ENCODE results near the gene DHX35.

The DHX35 gene

GRCh38 chr20:38965264-38965663, 3.1 kb downstream of the DHX35 start:
- Histone ChIP-seq H3K27me3 (ENCODE audit: control insufficient read depth in 3 of 3, insufficient read depth in 3 of 3, low read depth in 1 of 3, low read length in 3 of 3) (no peaks in the 10 kb centered on the region), H3K18ac (ENCODE audit: low read length) (no peak overlapping the region), H3K4ac (ENCODE audit: low read length) (no peak overlapping the region), H2AK5ac (ENCODE audit: low read depth, low read length) (no peak overlapping the region), H3K4me2 (ENCODE audit: insufficient read depth, low read length, poor library complexity, severe bottlenecking) (no peak overlapping the region), H3K23ac (ENCODE audit: low read depth, low read length, poor library complexity) (no peak overlapping the region), H3K9ac (ENCODE audit: low read depth, low read length, poor library complexity) (no peak overlapping the region), H3K36me3 (replicated peaks in 1 of 2; ENCODE audit: control insufficient read depth in 2 of 2, insufficient read depth in 2 of 2, low read length in 2 of 2) (peaks cover 7 to 39% of the 10 kb centered on the region in 2 donors), H3K4me3 (ENCODE audit: low read length in 2 of 2) (no peak overlapping the region), H3K14ac (ENCODE audit: low read length) (no peak overlapping the region), H2BK15ac (ENCODE audit: low read length) (no peak overlapping the region), H3K79me1 (ENCODE audit: low read depth, low read length) (peaks cover 6% of the 10 kb centered on the region), H3K27ac (replicated peaks; ENCODE audit: low read length) (no peak overlapping the region), H2BK5ac (ENCODE audit: low read length) (no peak overlapping the region), H3K9me3 (replicated peaks in 1 of 2; ENCODE audit: control insufficient read depth in 2 of 2, insufficient read depth in 1 of 2, low read depth in 1 of 2, low read length in 2 of 2) (no peaks in the 10 kb centered on the region), H4K8ac (ENCODE audit: low read depth, low read length) (no peak overlapping the region), H3K4me1 (ENCODE audit: control insufficient read depth in 2 of 2, insufficient read depth in 1 of 2, low read depth in 1 of 2, low read length in 2 of 2) (peaks cover 3 to 6% of the 10 kb centered on the region in 2 donors), H2AFZ (ENCODE audit: low read length) (no peak overlapping the region), H2BK120ac (ENCODE audit: low read depth, low read length) (no peak overlapping the region), H2BK12ac (ENCODE audit: low read length) (no peak overlapping the region), H4K91ac (ENCODE audit: low read depth, low read length, poor library complexity) (no peak overlapping the region)
- no peak for DNase-seq (ENCODE audit: low spot score)

GRCh38 chr20:38968090-38968489, 5.9 kb downstream of the DHX35 start:
- Histone ChIP-seq H3K4ac (ENCODE audit: low read length) (no peak overlapping the region), H3K4me1 (ENCODE audit: control insufficient read depth in 2 of 2, insufficient read depth in 1 of 2, low read depth in 1 of 2, low read length in 2 of 2) (no peaks in the 10 kb centered on the region), H3K9me3 (replicated peaks in 1 of 2; ENCODE audit: control insufficient read depth in 2 of 2, insufficient read depth in 1 of 2, low read depth in 1 of 2, low read length in 2 of 2) (no peaks in the 10 kb centered on the region), H4K8ac (ENCODE audit: low read depth, low read length) (no peak overlapping the region), H3K4me3 (ENCODE audit: low read length in 2 of 2) (no peak overlapping the region), H3K23ac (ENCODE audit: low read depth, low read length, poor library complexity) (no peak overlapping the region), H3K4me2 (ENCODE audit: insufficient read depth, low read length, poor library complexity, severe bottlenecking) (no peak overlapping the region), H2AFZ (ENCODE audit: low read length) (no peak overlapping the region), H3K36me3 (replicated peaks in 1 of 2; ENCODE audit: control insufficient read depth in 2 of 2, insufficient read depth in 2 of 2, low read length in 2 of 2) (peaks cover 9 to 62% of the 10 kb centered on the region in 2 donors), H3K79me1 (ENCODE audit: low read depth, low read length) (peaks cover 4% of the 10 kb centered on the region), H2BK5ac (ENCODE audit: low read length) (no peak overlapping the region), H3K27ac (replicated peaks; ENCODE audit: low read length) (no peak overlapping the region), H2BK12ac (ENCODE audit: low read length) (no peak overlapping the region), H4K91ac (ENCODE audit: low read depth, low read length, poor library complexity) (no peak overlapping the region), H3K14ac (ENCODE audit: low read length) (no peak overlapping the region), H2BK120ac (ENCODE audit: low read depth, low read length) (no peak overlapping the region), H3K27me3 (ENCODE audit: control insufficient read depth in 3 of 3, insufficient read depth in 3 of 3, low read depth in 1 of 3, low read length in 3 of 3) (no peaks in the 10 kb centered on the region), H3K18ac (ENCODE audit: low read length) (no peak overlapping the region), H3K9ac (ENCODE audit: low read depth, low read length, poor library complexity) (no peak overlapping the region), H2AK5ac (ENCODE audit: low read depth, low read length) (no peak overlapping the region), H2BK15ac (ENCODE audit: low read length) (no peak overlapping the region)
- DNase-seq (ENCODE audit: low spot score): no peak
- WGBS, 2 donors (ENCODE audit: extremely low coverage in 2 of 2, insufficient read length in 2 of 2, insufficient replicate concordance in 1 of 2): no CpG with 5 or more reads among the region's 6 CpGs

DNA sequence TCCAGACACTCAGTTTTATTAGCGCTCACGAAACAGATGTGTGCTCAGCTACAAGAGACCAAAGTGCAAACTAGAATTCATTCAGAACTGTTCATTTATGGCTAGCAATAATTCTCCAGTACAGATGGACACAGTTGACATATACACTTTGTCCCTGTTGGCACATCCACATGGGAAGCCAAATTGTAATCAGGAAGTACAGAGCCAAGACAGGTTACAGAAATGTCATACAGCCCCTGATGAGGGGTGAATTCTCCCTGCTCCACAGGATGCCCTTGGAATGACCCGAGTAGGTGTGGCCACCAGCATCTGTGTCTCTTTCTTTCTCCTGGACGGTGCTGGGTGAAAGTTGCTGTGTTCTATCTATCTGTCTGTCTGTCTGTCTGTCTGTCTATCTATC, 7.6 kb downstream of the DHX35 start:
- DNase-seq (ENCODE audit: low spot score): no peak
- Histone ChIP-seq H3K27me3 (ENCODE audit: control insufficient read depth in 3 of 3, insufficient read depth in 3 of 3, low read depth in 1 of 3, low read length in 3 of 3) (no peaks in the 10 kb centered on the region), H2BK12ac (ENCODE audit: low read length) (no peak overlapping the region), H3K79me1 (ENCODE audit: low read depth, low read length) (peaks cover 4% of the 10 kb centered on the region), H3K4me3 (ENCODE audit: low read length in 2 of 2) (no peak overlapping the region), H4K8ac (ENCODE audit: low read depth, low read length) (no peak overlapping the region), H3K18ac (ENCODE audit: low read length) (no peak overlapping the region), H2AK5ac (ENCODE audit: low read depth, low read length) (no peak overlapping the region), H2AFZ (ENCODE audit: low read length) (no peak overlapping the region), H2BK15ac (ENCODE audit: low read length) (no peak overlapping the region), H3K4me1 (ENCODE audit: control insufficient read depth in 2 of 2, insufficient read depth in 1 of 2, low read depth in 1 of 2, low read length in 2 of 2) (no peaks in the 10 kb centered on the region), H3K4ac (ENCODE audit: low read length) (no peak overlapping the region), H3K4me2 (ENCODE audit: insufficient read depth, low read length, poor library complexity, severe bottlenecking) (no peak overlapping the region), H3K23ac (ENCODE audit: low read depth, low read length, poor library complexity) (no peak overlapping the region), H3K27ac (replicated peaks; ENCODE audit: low read length) (no peak overlapping the region), H3K9ac (ENCODE audit: low read depth, low read length, poor library complexity) (no peak overlapping the region), H2BK120ac (ENCODE audit: low read depth, low read length) (no peak overlapping the region), H4K91ac (ENCODE audit: low read depth, low read length, poor library complexity) (no peak overlapping the region), H3K14ac (ENCODE audit: low read length) (no peak overlapping the region), H3K36me3 (replicated peaks in 1 of 2; ENCODE audit: control insufficient read depth in 2 of 2, insufficient read depth in 2 of 2, low read length in 2 of 2) (peaks cover 9 to 73% of the 10 kb centered on the region in 2 donors), H3K9me3 (replicated peaks in 1 of 2; ENCODE audit: control insufficient read depth in 2 of 2, insufficient read depth in 1 of 2, low read depth in 1 of 2, low read length in 2 of 2) (no peaks in the 10 kb centered on the region), H2BK5ac (ENCODE audit: low read length) (no peak overlapping the region)
- WGBS, 2 donors (ENCODE audit: extremely low coverage in 2 of 2, insufficient read length in 2 of 2, insufficient replicate concordance in 1 of 2): no CpG with 5 or more reads among the region's 4 CpGs

- no peak overlapping the region for H3K4me3 ChIP-seq (ENCODE audit: low read length in 2 of 2)
- H2AK5ac ChIP-seq (ENCODE audit: low read depth, low read length): no peak overlapping the region
- no peak overlapping the region for H3K4me2 ChIP-seq (ENCODE audit: insufficient read depth, low read length, poor library complexity, severe bottlenecking)
- H3K18ac ChIP-seq (ENCODE audit: low read length): no peak overlapping the region
- H3K9me3 ChIP-seq (replicated peaks in 1 of 2; ENCODE audit: control insufficient read depth in 2 of 2, insufficient read depth in 1 of 2, low read depth in 1 of 2, low read length in 2 of 2): no peaks in the 10 kb centered on the region
- no peak overlapping the region for H4K91ac ChIP-seq (ENCODE audit: low read depth, low read length, poor library complexity)
- no peak overlapping the region for H3K9ac ChIP-seq (ENCODE audit: low read depth, low read length, poor library complexity)
- no peak overlapping the region for H2BK12ac ChIP-seq (ENCODE audit: low read length)
- H4K8ac ChIP-seq (ENCODE audit: low read depth, low read length): no peak overlapping the region
- H3K23ac ChIP-seq (ENCODE audit: low read depth, low read length, poor library complexity): no peak overlapping the region
- no peak for DNase-seq (ENCODE audit: low spot score)
- H2BK15ac ChIP-seq (ENCODE audit: low read length): no peak overlapping the region
- WGBS, 2 donors (ENCODE audit: extremely low coverage in 2 of 2, insufficient read length in 2 of 2, insufficient replicate concordance in 1 of 2): no CpG with 5 or more reads among the region's 1 CpG
- H3K27me3 ChIP-seq (ENCODE audit: control insufficient read depth in 3 of 3, insufficient read depth in 3 of 3, low read depth in 1 of 3, low read length in 3 of 3): no peaks in the 10 kb centered on the region
- H3K4ac ChIP-seq (ENCODE audit: low read length): no peak overlapping the region
- H3K36me3 ChIP-seq (replicated peaks in 1 of 2; ENCODE audit: control insufficient read depth in 2 of 2, insufficient read depth in 2 of 2, low read length in 2 of 2): peaks cover 9 to 71% of the 10 kb centered on the region in 2 donors
- peaks cover 4% of the 10 kb centered on the region for H3K79me1 ChIP-seq (ENCODE audit: low read depth, low read length)
- H3K14ac ChIP-seq (ENCODE audit: low read length): no peak overlapping the region
- H3K4me1 ChIP-seq (ENCODE audit: control insufficient read depth in 2 of 2, insufficient read depth in 1 of 2, low read depth in 1 of 2, low read length in 2 of 2): no peaks in the 10 kb centered on the region
- no peak overlapping the region for H3K27ac ChIP-seq (replicated peaks; ENCODE audit: low read length)
- no peak overlapping the region for H2BK120ac ChIP-seq (ENCODE audit: low read depth, low read length)
- no peak overlapping the region for H2AFZ ChIP-seq (ENCODE audit: low read length)
- no peak overlapping the region for H2BK5ac ChIP-seq (ENCODE audit: low read length)
Measured at GRCh38 chr20:38970302-38970701, 8.2 kb downstream of the DHX35 start.
